ENCODE measurements around the gene ADAM30.

The ADAM30 gene

GRCh38 chr1:119893238-119893791, 3.0 kb downstream of the ADAM30 start:
- Histone ChIP-seq H3K4me1 (ENCODE audit: control insufficient read depth, insufficient read depth, low read length) (no peaks in the 10 kb centered on the region), H3K4me3 (ENCODE audit: low read depth, low read length) (no peak overlapping the region), H3K36me3 (ENCODE audit: control insufficient read depth in 2 of 2, insufficient read depth in 1 of 2, low read length in 2 of 2) (no peaks in the 10 kb centered on the region), H3K9me3 (ENCODE audit: control insufficient read depth, insufficient read depth, low read depth, low read length) (no peaks in the 10 kb centered on the region), H3K27ac (ENCODE audit: extremely low read depth, low read depth, low read length) (no peak overlapping the region)
- TF ChIP-seq TRIM28 (IDR thresholded peaks at IDR 0.05; ENCODE audit: borderline replicate concordance, low read length): no peak
- TF ChIP-seq ZNF202 (tag by site-specific recombination; IDR thresholded peaks at IDR 0.05; ENCODE audit: borderline replicate concordance): no peak
- no peak for TF ChIP-seq ZNF138 (tag by site-specific recombination; IDR thresholded peaks at IDR 0.05; ENCODE audit: borderline replicate concordance)
- no peak for TF ChIP-seq ZNF624 (tag by site-specific recombination; IDR thresholded peaks at IDR 0.05)
- no peak for TF ChIP-seq ZNF239 (tag by site-specific recombination; IDR thresholded peaks at IDR 0.05)
- TF ChIP-seq PRDM4 (tag by site-specific recombination; IDR thresholded peaks at IDR 0.05): no peak
- no peak for TF ChIP-seq GLI2 (tag by site-specific recombination; IDR thresholded peaks at IDR 0.05; ENCODE audit: borderline replicate concordance, low read depth)
- TF ChIP-seq SP7 (tag by site-specific recombination; IDR thresholded peaks at IDR 0.05): no peak
- TF ChIP-seq ZNF518A (tag by site-specific recombination; conservative IDR thresholded peaks at IDR 0.05; ENCODE audit: low read depth): no peak
- ChIA-PET CTCF (interaction anchor here (0.6 kb wide), 1 partner anchor 232 kb away, joined by 5 read pairs; no protein-coding TSS in a partner anchor), POLR2A (no interaction called here)

- CTCF ChIA-PET: no interaction called here
- no peaks in the 10 kb centered on the region for H3K36me3 ChIP-seq (ENCODE audit: control insufficient read depth in 2 of 2, insufficient read depth in 1 of 2, low read length in 2 of 2)
- H3K4me3 ChIP-seq (ENCODE audit: low read depth, low read length): no peak overlapping the region
- no peaks in the 10 kb centered on the region for H3K4me1 ChIP-seq (ENCODE audit: control insufficient read depth, insufficient read depth, low read length)
- no peak overlapping the region for H3K27ac ChIP-seq (ENCODE audit: extremely low read depth, low read depth, low read length)
- no peaks in the 10 kb centered on the region for H3K9me3 ChIP-seq (ENCODE audit: control insufficient read depth, insufficient read depth, low read depth, low read length)
- POLR2A ChIA-PET: no interaction called here
- no peak for TF ChIP-seq ZNF555 (tag by site-specific recombination; conservative IDR thresholded peaks at IDR 0.05)
- TF ChIP-seq ZNF114 (tag by site-specific recombination; IDR thresholded peaks at IDR 0.05): no peak
- TF ChIP-seq ZNF791 (tag by site-specific recombination; IDR thresholded peaks at IDR 0.05): no peak
- no peak for TF ChIP-seq MEIS1 (CRISPR knock-in tag; IDR thresholded peaks at IDR 0.05; ENCODE audit: borderline replicate concordance)
- TF ChIP-seq ZNF10 (tag by site-specific recombination; IDR thresholded peaks at IDR 0.05): no peak
- TF ChIP-seq ZNF350 (tag by site-specific recombination; IDR thresholded peaks at IDR 0.05): no peak
- TF ChIP-seq ZFP41 (tag by site-specific recombination; IDR thresholded peaks at IDR 0.05; ENCODE audit: borderline replicate concordance): no peak
- TF ChIP-seq TSHZ1 (tag by site-specific recombination; IDR thresholded peaks at IDR 0.05; ENCODE audit: borderline replicate concordance): no peak
- TF ChIP-seq ZBTB6 (tag by site-specific recombination; IDR thresholded peaks at IDR 0.05): no peak
Measured at GRCh38 chr1:119891386-119891785, 4.9 kb downstream of the ADAM30 start.

All from HEK293 (cell line).